Esophagus muscularis mucosa (tissue), 3 donors: ENCODE data around the gene CTU2.

Experiments
- POLR2A ChIP-seq: fragments of 450-650 bp; IDR thresholded peaks from one replicate; pipeline ENCODE4 v1.6.1; 2017; ENCODE audit warnings: antibody characterized with exemption, moderate library complexity, mild to moderate bottlenecking, low read depth
- POLR2AphosphoS5 ChIP-seq, 2 donors: sonication (generic); formaldehyde crosslinking; IDR thresholded peaks; one replicate each; pipeline ENCODE4 v1.6.1; 2017; ENCODE audit warnings: antibody characterized with exemption in 2 of 2
- TF ChIP-seq, protein P1 (sequence below), 3 experiments: fragments of 200-600 bp in 2 of 3; fragments of 450-650 bp in 1 of 3; sonication (generic) in 2 of 3; IDR thresholded peaks; one replicate each; pipeline ENCODE4 v1.5.1; 2017 to 2019; ENCODE audit warnings: antibody characterized with exemption in 3 of 3, mild to moderate bottlenecking in 2 of 3, moderate library complexity in 1 of 3

DNA sequence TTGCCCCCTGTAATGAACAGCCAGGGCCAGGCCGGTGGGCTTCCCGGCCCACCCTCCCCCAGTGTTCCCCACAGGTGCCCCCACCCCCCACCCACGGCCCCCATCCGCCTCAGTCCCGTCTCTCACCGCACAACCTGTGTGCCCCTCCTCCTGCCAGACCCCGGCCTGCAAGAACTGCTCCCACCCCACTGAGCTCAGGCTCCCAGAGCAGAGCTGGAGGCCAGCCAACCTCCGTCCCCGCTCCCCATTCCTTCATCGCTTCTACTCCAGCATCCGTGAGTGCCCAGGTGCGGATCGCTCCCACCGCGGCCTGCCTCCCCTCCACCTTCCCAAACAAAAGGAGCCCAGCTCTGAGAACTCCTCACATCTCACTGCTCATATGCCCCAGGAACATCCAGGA lies 47.6 kb upstream of the CTU2 start:
- TF ChIP-seq, protein P1, sequence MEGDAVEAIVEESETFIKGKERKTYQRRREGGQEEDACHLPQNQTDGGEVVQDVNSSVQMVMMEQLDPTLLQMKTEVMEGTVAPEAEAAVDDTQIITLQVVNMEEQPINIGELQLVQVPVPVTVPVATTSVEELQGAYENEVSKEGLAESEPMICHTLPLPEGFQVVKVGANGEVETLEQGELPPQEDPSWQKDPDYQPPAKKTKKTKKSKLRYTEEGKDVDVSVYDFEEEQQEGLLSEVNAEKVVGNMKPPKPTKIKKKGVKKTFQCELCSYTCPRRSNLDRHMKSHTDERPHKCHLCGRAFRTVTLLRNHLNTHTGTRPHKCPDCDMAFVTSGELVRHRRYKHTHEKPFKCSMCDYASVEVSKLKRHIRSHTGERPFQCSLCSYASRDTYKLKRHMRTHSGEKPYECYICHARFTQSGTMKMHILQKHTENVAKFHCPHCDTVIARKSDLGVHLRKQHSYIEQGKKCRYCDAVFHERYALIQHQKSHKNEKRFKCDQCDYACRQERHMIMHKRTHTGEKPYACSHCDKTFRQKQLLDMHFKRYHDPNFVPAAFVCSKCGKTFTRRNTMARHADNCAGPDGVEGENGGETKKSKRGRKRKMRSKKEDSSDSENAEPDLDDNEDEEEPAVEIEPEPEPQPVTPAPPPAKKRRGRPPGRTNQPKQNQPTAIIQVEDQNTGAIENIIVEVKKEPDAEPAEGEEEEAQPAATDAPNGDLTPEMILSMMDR (IDR thresholded peaks at IDR 0.05), result no peak
- no peak for TF ChIP-seq POLR2AphosphoS5 (IDR thresholded peaks at IDR 0.05)
- no peak for TF ChIP-seq POLR2A
